Activated CD4-positive, alpha-beta T cell treated with anti-CD3 and anti-CD28 coated beads, Interleukin-2, amount 10 ng/mL, durations not matched to agents 7 days and 5 days (primary cell): ENCODE measurements around the gene LSM3. TPM values are rescaled to one million over a fixed set of nuclear protein-coding genes. Genes with fewer than 3 reads are reported as not detected.

Experiments used
- CTCF ChIA-PET: fragments of 350-600 bp; sonication (Branson Sonifier 250); formaldehyde crosslinking; loops from one replicate; lab custom pipeline; 2021; ENCODE audit warnings: antibody characterized with exemption; lab: Charles Lee
- POLR2A ChIA-PET: fragments of 350-600 bp; sonication (Branson Sonifier 250); formaldehyde crosslinking; loops from one replicate; lab custom pipeline; 2021; ENCODE audit warnings: antibody characterized with exemption; lab: Charles Lee
- DNase-seq: peaks from one replicate; pipeline ENCODE4 v3.0.0-alpha.2; 2020
- H3K27ac Mint-ChIP-seq: one replicate; pipeline ENCODE4 v1.8.0; 2021; ENCODE audit warnings: mild to moderate bottlenecking, moderate library complexity, mixed read lengths
- H3K27me3 Mint-ChIP-seq: one replicate; pipeline ENCODE4 v1.8.0; 2021; ENCODE audit warnings: mixed read lengths
- H3K36me3 Mint-ChIP-seq: one replicate; pipeline ENCODE4 v1.8.0; 2021; ENCODE audit warnings: low read depth, mixed read lengths
- H3K4me1 Mint-ChIP-seq: one replicate; pipeline ENCODE4 v1.8.0; 2021; ENCODE audit warnings: mixed read lengths
- H3K4me3 Mint-ChIP-seq: one replicate; pipeline ENCODE4 v1.8.0; 2021; ENCODE audit warnings: mild to moderate bottlenecking, moderate library complexity, mixed read lengths
- H3K9me3 Mint-ChIP-seq: one replicate; pipeline ENCODE4 v1.8.0; 2021; ENCODE audit warnings: mixed read lengths
- total RNA-seq, 2 experiments: library from RNA; stranded (reverse); gene quantifications; one replicate each; pipeline ENCODE4 v1.2.3, GENCODE V29; 2021

LSM3 gene
- total RNA-seq, 2 experiments from 2014 or later: 16.1 to 18.6 TPM

DNA sequence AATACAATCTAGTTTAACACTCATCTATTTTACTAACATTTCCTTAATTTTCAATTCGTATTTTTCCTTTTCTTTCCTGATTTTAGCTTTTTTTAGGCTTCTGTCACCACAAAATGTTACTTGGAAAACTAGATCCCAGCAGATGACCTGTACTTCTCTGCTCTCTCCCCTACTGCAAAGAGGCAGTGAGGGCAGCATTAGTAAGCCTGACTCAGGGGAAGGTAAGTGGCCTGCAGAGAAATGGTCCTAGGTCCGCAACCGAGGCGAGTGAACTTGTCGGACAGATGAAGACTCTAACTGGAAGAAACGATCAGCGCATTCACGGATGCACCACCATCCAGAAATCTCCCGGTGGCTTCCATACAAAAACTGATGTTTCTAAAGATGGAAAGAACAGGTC lies 33.4 kb upstream of the LSM3 start:
- ChIA-PET POLR2A (interaction anchor here (0.6 kb wide), 1 partner anchor 14 kb away, joined by 4 read pairs; no protein-coding TSS in a partner anchor), CTCF (interaction anchor here (1.1 to 1.9 kb wide), 5 partner anchors 11 to 33 kb away, joined by 4 to 17 read pairs (median 5); partner anchors contain the start of genes CHCHD4, LSM3, TMEM43 and XPC)
- no peaks in the 10 kb centered on the region for H3K27me3 Mint-ChIP-seq
- DNase-seq: no peak
- peaks cover 43% of the 10 kb centered on the region for H3K4me1 Mint-ChIP-seq
- H3K27ac Mint-ChIP-seq: peak overlapping the region; percentile 91
- H3K4me3 Mint-ChIP-seq: no peak overlapping the region
- H3K9me3 Mint-ChIP-seq: no peaks in the 10 kb centered on the region
- peaks cover 40% of the 10 kb centered on the region for H3K36me3 Mint-ChIP-seq

DNA sequence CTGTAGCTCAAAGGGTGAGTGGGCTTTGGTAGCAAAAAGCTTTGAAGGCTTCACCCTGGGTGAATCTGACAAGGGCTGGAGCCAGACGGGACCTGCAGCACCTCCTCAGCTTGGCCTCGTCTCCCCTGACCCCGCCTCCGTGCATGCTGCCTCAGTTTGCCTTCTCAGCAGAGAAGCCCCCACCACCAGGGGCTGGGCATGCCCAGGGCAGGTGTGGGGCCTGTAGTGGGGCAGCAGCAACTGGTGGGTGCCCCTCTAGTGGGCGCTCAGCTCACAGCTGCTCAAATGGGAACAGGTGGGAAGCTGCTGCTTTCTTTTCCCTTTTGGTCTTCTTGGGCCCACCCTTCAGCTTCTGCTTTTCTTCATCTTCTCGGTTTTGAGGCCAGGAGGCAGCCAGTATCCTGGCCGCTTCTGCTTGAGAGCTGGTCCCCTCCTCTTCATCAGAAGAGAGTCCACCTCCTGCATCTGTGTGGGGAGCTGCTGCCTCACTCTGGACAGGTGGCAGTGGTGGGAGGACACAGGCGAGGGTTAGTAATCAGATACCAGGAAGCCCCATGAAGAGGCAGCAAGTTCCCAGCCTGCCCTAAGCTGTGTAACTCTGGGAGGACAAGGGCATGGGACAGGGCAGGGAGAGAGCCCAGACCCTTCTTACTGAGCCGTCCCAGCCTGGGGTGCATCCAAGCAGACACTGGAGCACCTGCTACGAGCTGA lies 32.8 kb upstream of the LSM3 start:
- ChIA-PET POLR2A (no interaction called here), CTCF (interaction anchor here (1.1 to 1.9 kb wide), 5 partner anchors 11 to 32 kb away, joined by 4 to 17 read pairs (median 5); partner anchors contain the start of genes CHCHD4, LSM3, TMEM43 and XPC)
- H3K36me3 Mint-ChIP-seq: peaks cover 40% of the 10 kb centered on the region
- peaks cover 43% of the 10 kb centered on the region for H3K4me1 Mint-ChIP-seq
- no peaks in the 10 kb centered on the region for H3K27me3 Mint-ChIP-seq
- H3K27ac Mint-ChIP-seq: peak overlapping the region; percentile 91
- no peaks in the 10 kb centered on the region for H3K9me3 Mint-ChIP-seq
- no peak for DNase-seq
- H3K4me3 Mint-ChIP-seq: no peak overlapping the region

DNA sequence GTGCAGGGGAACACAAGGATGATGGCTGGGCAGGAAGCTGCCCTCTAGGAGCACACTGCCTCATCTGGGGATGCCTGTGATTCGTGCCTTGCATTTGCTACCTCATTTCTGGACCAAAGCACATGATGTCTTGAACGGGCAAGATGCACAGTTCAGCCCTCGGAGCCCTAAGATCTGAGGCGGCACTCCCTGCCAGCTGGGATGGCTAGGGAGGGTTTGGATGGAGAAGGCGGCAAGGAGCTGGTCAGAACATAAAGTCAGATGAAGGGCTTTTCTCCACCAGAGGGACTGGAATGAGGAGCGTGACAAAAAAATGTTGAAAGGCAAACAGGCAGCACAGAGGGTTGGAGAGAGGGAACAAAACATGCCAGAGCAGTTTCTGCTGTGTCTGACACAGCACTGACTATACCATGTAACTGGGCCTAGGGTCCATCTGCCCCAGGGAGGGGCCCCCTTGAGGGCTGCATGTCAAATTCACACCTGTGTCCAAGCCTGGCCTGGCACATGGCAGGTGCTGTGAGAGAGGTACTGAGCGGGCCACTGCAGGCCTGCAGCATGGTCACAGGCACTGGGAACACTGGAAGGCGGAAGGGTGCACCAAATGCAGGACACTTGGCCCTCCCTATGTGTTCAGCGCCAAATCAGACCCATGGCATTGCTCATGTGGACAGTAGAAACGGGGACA lies 32.1 kb upstream of the LSM3 start:
- no peak for DNase-seq
- Mint-ChIP-seq H3K36me3 (peaks cover 38% of the 10 kb centered on the region), H3K9me3 (no peaks in the 10 kb centered on the region), H3K27ac (peak overlapping the region; percentile 71), H3K4me1 (peaks cover 40% of the 10 kb centered on the region), H3K27me3 (no peaks in the 10 kb centered on the region), H3K4me3 (no peak overlapping the region)
- ChIA-PET CTCF (interaction anchor here (0.6 to 1.7 kb wide), 2 partner anchors 32 to 54 kb away, joined by 4 to 5 read pairs; partner anchors contain the start of genes LSM3 and XPC), POLR2A (no interaction called here)

- no peak for DNase-seq
- no peak overlapping the region for H3K4me3 Mint-ChIP-seq
- no peak overlapping the region for H3K27ac Mint-ChIP-seq
- no peaks in the 10 kb centered on the region for H3K9me3 Mint-ChIP-seq
- H3K36me3 Mint-ChIP-seq: peaks cover 34% of the 10 kb centered on the region
- peaks cover 34% of the 10 kb centered on the region for H3K4me1 Mint-ChIP-seq
- ChIA-PET POLR2A (no interaction called here), CTCF (interaction anchor here (0.6 kb wide), 1 partner anchor 54 kb away, joined by 5 read pairs; no protein-coding TSS in a partner anchor)
- no peaks in the 10 kb centered on the region for H3K27me3 Mint-ChIP-seq
Measured at GRCh38 chr3:14147066-14147435, 31.6 kb upstream of the LSM3 start.

- no peaks in the 10 kb centered on the region for H3K9me3 Mint-ChIP-seq
- no peak for DNase-seq
- no peaks in the 10 kb centered on the region for H3K27me3 Mint-ChIP-seq
- CTCF ChIA-PET: interaction anchor here (0.6 kb wide), 1 partner anchor 55 kb away, joined by 5 read pairs; no protein-coding TSS in a partner anchor
- H3K4me1 Mint-ChIP-seq: peaks cover 29% of the 10 kb centered on the region
- peaks cover 28% of the 10 kb centered on the region for H3K36me3 Mint-ChIP-seq
- H3K4me3 Mint-ChIP-seq: no peak overlapping the region
- POLR2A ChIA-PET: no interaction called here
- H3K27ac Mint-ChIP-seq: peak overlapping the region; percentile 52
Measured at GRCh38 chr3:14147617-14148016, 31.0 kb upstream of the LSM3 start.

DNA sequence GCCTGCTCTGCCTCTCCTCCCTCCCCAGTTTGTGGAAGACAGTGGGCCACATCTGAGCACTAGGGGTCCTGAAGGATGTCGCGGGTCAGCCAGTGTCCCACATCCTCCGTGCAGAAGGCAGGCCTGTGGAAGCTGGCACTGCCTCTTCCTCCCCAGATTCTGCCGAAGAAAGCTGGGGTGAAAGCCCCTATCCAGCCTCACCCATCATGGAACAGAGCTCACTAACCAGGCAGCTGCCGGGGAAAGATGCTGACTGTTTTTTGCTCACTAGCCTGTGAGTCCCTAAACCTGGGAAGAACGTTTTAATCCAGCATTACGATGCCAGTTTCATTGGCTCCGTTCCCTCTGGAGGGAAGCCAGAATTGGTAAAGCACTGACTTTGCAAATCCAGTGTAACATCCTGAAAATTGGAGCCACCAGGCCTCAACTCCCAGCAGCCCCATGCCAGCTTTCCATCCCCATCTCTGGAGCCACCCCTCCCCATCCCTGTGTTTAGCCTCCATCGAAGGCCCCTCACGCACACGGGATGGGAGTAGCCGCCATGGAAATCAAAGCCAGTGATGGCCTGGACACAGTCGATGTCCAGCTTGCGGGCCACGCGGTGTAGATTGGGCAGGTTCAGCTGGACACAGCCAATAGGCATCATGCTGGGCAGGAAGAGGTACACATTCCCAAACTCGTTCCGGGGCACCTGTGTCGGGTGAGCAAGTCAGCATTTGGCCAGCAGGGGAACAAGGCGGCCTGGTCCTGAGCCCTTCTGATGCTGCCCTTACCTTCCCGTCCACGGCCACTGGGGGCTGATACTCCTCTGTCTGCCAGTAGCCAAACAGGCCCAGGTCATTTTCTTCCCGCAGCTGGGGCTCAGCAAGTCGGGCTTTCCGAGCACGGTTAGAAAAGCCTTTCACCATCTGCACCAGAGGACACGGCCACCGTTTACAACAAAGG lies 30.3 kb upstream of the LSM3 start:
- peaks cover 23% of the 10 kb centered on the region for H3K36me3 Mint-ChIP-seq
- H3K4me1 Mint-ChIP-seq: peaks cover 22% of the 10 kb centered on the region
- H3K27me3 Mint-ChIP-seq: no peaks in the 10 kb centered on the region
- H3K4me3 Mint-ChIP-seq: no peak overlapping the region
- DNase-seq: no peak
- POLR2A ChIA-PET: no interaction called here
- H3K9me3 Mint-ChIP-seq: no peaks in the 10 kb centered on the region
- CTCF ChIA-PET: interaction anchor here (1.3 kb wide), 1 partner anchor 30 kb away, joined by 3 read pairs; the partner anchor contains the start of genes LSM3 and XPC
- H3K27ac Mint-ChIP-seq: peak overlapping the region; percentile 52

DNA sequence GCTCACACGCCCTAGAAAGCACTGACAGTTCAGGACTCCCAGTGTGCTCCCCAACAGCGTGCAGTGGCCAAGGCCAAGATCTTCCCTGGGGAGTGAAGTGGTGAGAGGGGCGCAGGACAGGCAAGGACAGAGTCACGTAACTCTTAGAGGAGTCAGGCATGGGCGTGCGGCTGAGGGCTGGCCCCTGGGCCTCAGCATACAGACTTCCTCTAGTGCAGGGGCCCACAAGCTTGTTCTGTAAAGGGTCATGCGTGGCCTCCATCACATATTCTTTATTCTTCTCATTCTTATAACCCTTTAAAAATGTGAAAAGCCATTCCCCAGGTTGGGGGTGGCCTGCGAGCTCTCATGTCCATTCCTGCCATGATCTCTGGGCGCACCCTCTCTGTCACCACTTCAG lies 28.5 kb upstream of the LSM3 start:
- DNase-seq: no peak
- Mint-ChIP-seq H3K27me3 (no peaks in the 10 kb centered on the region), H3K4me3 (no peak overlapping the region), H3K9me3 (no peaks in the 10 kb centered on the region), H3K4me1 (peaks cover 7% of the 10 kb centered on the region), H3K36me3 (peaks cover 22% of the 10 kb centered on the region), H3K27ac (no peak overlapping the region)
- ChIA-PET POLR2A (no interaction called here), CTCF (interaction anchor here (0.8 to 1.7 kb wide), 2 partner anchors 13 to 25 kb away, joined by 3 to 5 read pairs; partner anchors contain the start of gene TMEM43)

DNA sequence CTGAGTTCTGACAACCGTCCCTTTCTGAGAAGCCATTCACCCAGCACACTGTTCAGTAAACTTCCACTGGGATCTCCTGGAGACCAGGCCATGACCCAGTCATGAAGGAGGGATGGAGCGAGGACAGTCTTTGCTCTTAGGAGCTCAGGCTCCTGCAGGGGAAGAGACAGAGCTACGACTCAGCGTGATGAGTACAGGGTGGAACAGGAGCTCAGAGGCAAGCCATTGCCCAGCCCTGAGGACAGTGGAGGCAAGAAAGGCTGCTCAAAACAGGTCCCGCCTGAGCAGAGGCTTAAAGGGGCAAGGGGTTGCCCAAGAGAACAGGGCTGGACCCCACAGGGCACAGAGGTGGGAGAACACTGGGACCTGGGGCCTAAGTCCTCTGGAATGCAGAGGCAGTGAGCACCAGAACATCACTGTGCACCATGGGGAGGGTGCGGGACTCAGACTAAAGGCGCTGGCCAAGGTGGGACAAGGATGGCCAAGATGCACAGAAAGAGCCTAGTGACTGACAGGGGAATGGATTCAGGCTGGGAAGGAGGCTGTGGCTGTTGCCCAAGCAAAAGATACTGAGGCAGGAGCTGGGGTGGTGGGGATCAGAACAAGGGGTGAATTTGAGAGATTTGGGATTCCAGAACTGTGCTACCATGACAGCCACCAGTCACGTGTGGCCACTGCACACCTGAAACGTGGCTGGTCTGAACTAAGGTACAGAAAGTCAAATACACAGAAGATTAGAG lies 28.0 kb upstream of the LSM3 start:
- peaks cover 3% of the 10 kb centered on the region for H3K4me1 Mint-ChIP-seq
- H3K27me3 Mint-ChIP-seq: no peaks in the 10 kb centered on the region
- no peak overlapping the region for H3K27ac Mint-ChIP-seq
- ChIA-PET POLR2A (no interaction called here), CTCF (interaction anchor here (0.8 to 2.5 kb wide), 4 partner anchors 8 to 26 kb away, joined by 3 to 10 read pairs (median 4); partner anchors contain the start of genes CHCHD4 and TMEM43)
- no peaks in the 10 kb centered on the region for H3K9me3 Mint-ChIP-seq
- no peak for DNase-seq
- peaks cover 19% of the 10 kb centered on the region for H3K36me3 Mint-ChIP-seq
- no peak overlapping the region for H3K4me3 Mint-ChIP-seq

- H3K9me3 Mint-ChIP-seq: no peaks in the 10 kb centered on the region
- H3K36me3 Mint-ChIP-seq: peaks cover 20% of the 10 kb centered on the region
- H3K27ac Mint-ChIP-seq: no peak overlapping the region
- ChIA-PET CTCF (interaction anchor here (1.2 to 2.5 kb wide), 2 partner anchors 9 to 27 kb away, joined by 3 to 10 read pairs; partner anchors contain the start of genes CHCHD4 and TMEM43), POLR2A (no interaction called here)
- DNase-seq: no peak
- H3K4me1 Mint-ChIP-seq: peaks cover 2% of the 10 kb centered on the region
- H3K4me3 Mint-ChIP-seq: no peak overlapping the region
- no peaks in the 10 kb centered on the region for H3K27me3 Mint-ChIP-seq
Measured at GRCh38 chr3:14151471-14152083, 27.0 kb upstream of the LSM3 start.

- no peak for DNase-seq
- H3K27me3 Mint-ChIP-seq: no peaks in the 10 kb centered on the region
- ChIA-PET CTCF (interaction anchor here (1.6 to 2.5 kb wide), 2 partner anchors 10 to 15 kb away, joined by 3 to 10 read pairs; no protein-coding TSS in a partner anchor), POLR2A (no interaction called here)
- no peak overlapping the region for H3K27ac Mint-ChIP-seq
- H3K4me1 Mint-ChIP-seq: peaks cover 2% of the 10 kb centered on the region
- H3K9me3 Mint-ChIP-seq: no peaks in the 10 kb centered on the region
- H3K4me3 Mint-ChIP-seq: no peak overlapping the region
- peaks cover 26% of the 10 kb centered on the region for H3K36me3 Mint-ChIP-seq
Measured at GRCh38 chr3:14152233-14152962, 26.2 kb upstream of the LSM3 start.

DNA sequence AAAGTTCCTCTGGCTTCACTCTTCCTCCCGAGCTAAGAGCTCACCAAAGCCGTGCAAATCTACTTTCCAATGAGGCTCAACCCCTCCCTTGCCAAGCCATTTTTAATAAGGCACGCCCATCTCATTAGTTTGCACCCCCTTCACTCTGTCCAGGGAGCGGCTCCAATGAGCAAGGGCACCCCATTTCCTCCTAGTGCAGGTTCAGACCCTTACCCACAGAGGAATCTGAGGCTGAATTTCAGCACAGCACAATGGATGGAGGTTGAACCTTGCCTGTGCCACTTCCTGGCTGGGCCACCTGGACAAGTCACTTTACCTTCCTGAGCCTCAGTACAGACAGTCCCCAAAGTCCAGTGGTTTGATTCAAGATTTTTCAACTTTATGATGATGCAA lies 25.7 kb upstream of the LSM3 start:
- Mint-ChIP-seq H3K27ac (no peak overlapping the region), H3K9me3 (no peaks in the 10 kb centered on the region), H3K4me1 (peaks cover 2% of the 10 kb centered on the region), H3K36me3 (peaks cover 25% of the 10 kb centered on the region), H3K27me3 (no peaks in the 10 kb centered on the region), H3K4me3 (no peak overlapping the region)
- ChIA-PET POLR2A (no interaction called here), CTCF (interaction anchor here (1.6 to 2.5 kb wide), 2 partner anchors 11 to 14 kb away, joined by 3 to 10 read pairs; no protein-coding TSS in a partner anchor)
- no peak for DNase-seq
